HCT116 (cell line): ENCODE measurements around the gene TPK1. TPM values are rescaled to one million over a fixed set of nuclear protein-coding genes. Genes with fewer than 3 reads are reported as not detected.

Source experiments
- ATAC-seq: fragments of 200-7000 bp; cut with Tn5 transposase; 2 replicates; pipeline ENCODE4 v1.9.1; 2020; ENCODE audit warnings: mild to moderate bottlenecking, moderate library complexity
- BruUV-seq: library from RNA; stranded (reverse); fragments of 400-500 nt; replicated peaks from 2 replicates; lab custom pipeline; 2021; lab: Mats Ljungman, UMichigan
- CTCF ChIA-PET: fragments of 300-600 bp; sonication (Branson Sonifier 250); formaldehyde crosslinking; loops from one replicate; lab custom pipeline; 2021; ENCODE audit warnings: antibody characterized with exemption; lab: Charles Lee
- POLR2A ChIA-PET: fragments of 300-600, 350-600 bp; sonication (Branson Sonifier 250); formaldehyde crosslinking; loops from one replicate; lab custom pipeline; 2021; ENCODE audit warnings: antibody characterized with exemption; lab: Charles Lee
- RAD21 ChIA-PET, 2 experiments: fragments of 300-600 bp; sonication (Branson Sonifier 250); formaldehyde crosslinking; loops; one replicate each; lab custom pipeline; 2023; ENCODE audit warnings: low total read pairs in 2 of 2; ENCODE audit not compliant: uncharacterized antibody in 2 of 2, unreplicated experiment in 2 of 2, low non-redundant PET in 1 of 2; lab: Charles Lee
- DNase-seq: peaks from one replicate; pipeline ENCODE4 v3.0.0-alpha.2; 2010; ENCODE audit warnings: low read depth, low spot score
- H2AFZ ChIP-seq: fragments of 200-600 bp; shearing (Covaris generic), sonication (generic); 2 replicates; pipeline ENCODE4 v1.6.1; 2017; ENCODE audit warnings: low read depth, mixed run types, mixed read lengths, antibody characterized with exemption, low read length; ENCODE audit not compliant: poor library complexity, severe bottlenecking
- H3K27ac ChIP-seq: 2 replicates; pipeline ENCODE4 v1.5.1; 2012; ENCODE audit warnings: low read depth, low read length
- H3K27me3 ChIP-seq: fragments of 200-600 bp; sonication (generic); 2 replicates; pipeline ENCODE4 v1.6.1; 2016; ENCODE audit warnings: mixed run types, low read length, mixed read lengths; ENCODE audit not compliant: insufficient read depth
- H3K36me3 ChIP-seq, 2 experiments: fragments of 200-500 bp in 1 of 2; fragments of 200-600 bp in 1 of 2; sonication (Bioruptor generic) in 1 of 2; sonication (generic) in 1 of 2; 2 replicates each; pipeline versions ENCODE4 v1.5.1 to v1.6.1; 2014 to 2016; ENCODE audit warnings: low read length in 2 of 2, inconsistent platforms in 1 of 2, mixed read lengths in 1 of 2, mixed run types in 1 of 2; ENCODE audit not compliant: insufficient read depth in 2 of 2, control insufficient read depth in 1 of 2
- H3K4me1 ChIP-seq, 2 experiments: fragments of 200-600 bp in 1 of 2; sonication (generic) in 1 of 2; 2 replicates each; pipeline versions ENCODE4 v1.5.1 to v1.6.1; 2012 to 2017; ENCODE audit warnings: low read length in 2 of 2, inconsistent platforms in 1 of 2, mild to moderate bottlenecking in 1 of 2, mixed read lengths in 1 of 2, mixed run types in 1 of 2, moderate library complexity in 1 of 2; ENCODE audit not compliant: insufficient read depth in 2 of 2, control insufficient read depth in 1 of 2
- H3K4me2 ChIP-seq: fragments of 200-600 bp; sonication (generic); 2 replicates; pipeline ENCODE4 v1.6.1; 2017; ENCODE audit warnings: mixed run types, low read length, mixed read lengths
- H3K4me3 ChIP-seq, 2 experiments: fragments of 200-600 bp in 1 of 2; sonication (generic) in 1 of 2; replicated peaks in 1 of 2; 2 replicates each; pipeline ENCODE4 v1.5.1; 2011 to 2016; ENCODE audit warnings: low read length in 2 of 2, control low read depth in 1 of 2, low read depth in 1 of 2, mild to moderate bottlenecking in 1 of 2, mixed read lengths in 1 of 2, mixed run types in 1 of 2
- H3K79me2 ChIP-seq: fragments of 200-600 bp; sonication (generic); 2 replicates; pipeline ENCODE4 v1.6.1; 2017; ENCODE audit warnings: mild to moderate bottlenecking, mixed run types, low read length, moderate library complexity, mixed read lengths; ENCODE audit not compliant: insufficient read depth
- H3K9ac ChIP-seq: fragments of 200-600 bp; sonication (generic); 2 replicates; pipeline ENCODE4 v1.6.1; 2016; ENCODE audit warnings: low read length, mixed read lengths
- H3K9me2 ChIP-seq: fragments of 200-600 bp; sonication (generic), shearing (Covaris generic); 2 replicates; pipeline ENCODE4 v1.6.1; 2017; ENCODE audit warnings: mixed run types, mild to moderate bottlenecking, moderate library complexity; ENCODE audit not compliant: insufficient read depth
- H3K9me3 ChIP-seq, 2 experiments: fragments of 200-500 bp in 1 of 2; fragments of 200-600 bp in 1 of 2; sonication (Bioruptor generic) in 1 of 2; sonication (generic) in 1 of 2; 2 replicates each; pipeline ENCODE4 v1.6.1; 2014 to 2017; ENCODE audit warnings: low read length in 2 of 2, mixed read lengths in 2 of 2, inconsistent platforms in 1 of 2, low read depth in 1 of 2, mild to moderate bottlenecking in 1 of 2, mixed run types in 1 of 2, moderate library complexity in 1 of 2; ENCODE audit not compliant: control insufficient read depth in 1 of 2, insufficient read depth in 1 of 2
- H4K20me1 ChIP-seq: fragments of 200-600 bp; sonication (generic), shearing (Covaris generic); 2 replicates; pipeline ENCODE4 v1.6.1; 2017; ENCODE audit warnings: mixed run types, mild to moderate bottlenecking, moderate library complexity; ENCODE audit not compliant: insufficient read depth
- ATF3 ChIP-seq: IDR thresholded peaks from 2 replicates; pipeline ENCODE4 v1.6.1; 2012
- CEBPB ChIP-seq: IDR thresholded peaks from 2 replicates; pipeline ENCODE4 v1.6.1; 2012; ENCODE audit warnings: low read depth
- CTCF ChIP-seq, 3 experiments: fragments of 200-600 bp in 1 of 3; sonication (generic) in 1 of 3; IDR thresholded peaks in 2 of 3; conservative IDR thresholded peaks in 1 of 3; 2 replicates each; pipeline ENCODE4 v1.5.1; 2012 to 2017; ENCODE audit warnings: low read depth in 2 of 3, low read length in 2 of 3, antibody characterized with exemption in 1 of 3, borderline replicate concordance in 1 of 3, control low read depth in 1 of 3, mild to moderate bottlenecking in 1 of 3, mixed read lengths in 1 of 3, mixed run types in 1 of 3, moderate library complexity in 1 of 3; ENCODE audit not compliant: insufficient read depth in 1 of 3
- EGR1 ChIP-seq: IDR thresholded peaks from 2 replicates; pipeline ENCODE4 v1.6.1; 2012; ENCODE audit warnings: low read depth
- ELF1 ChIP-seq: IDR thresholded peaks from 2 replicates; pipeline ENCODE4 v1.6.1; 2012; ENCODE audit warnings: low read depth, borderline replicate concordance
- EZH2 ChIP-seq: fragments of 200-600 bp; sonication (generic); IDR thresholded peaks from 2 replicates; pipeline ENCODE4 v1.6.1; 2017; ENCODE audit warnings: antibody characterized with exemption, mixed run types
- EZH2phosphoT487 ChIP-seq: fragments of 200-600 bp; IDR thresholded peaks from 2 replicates; pipeline ENCODE4 v1.6.1; 2018; ENCODE audit warnings: antibody characterized with exemption, borderline replicate concordance
- FOSL1 ChIP-seq: IDR thresholded peaks from 2 replicates; pipeline ENCODE4 v1.6.1; 2012; ENCODE audit warnings: low read depth
- JUND ChIP-seq: IDR thresholded peaks from 2 replicates; pipeline ENCODE4 v1.6.1; 2012
- MAX ChIP-seq: IDR thresholded peaks from 2 replicates; pipeline ENCODE4 v1.6.1; 2012
- POLR2AphosphoS5 ChIP-seq: IDR thresholded peaks from 2 replicates; pipeline ENCODE4 v1.6.1; 2011; ENCODE audit warnings: mild to moderate bottlenecking, low read depth, low read length, moderate library complexity
- RAD21 ChIP-seq: IDR thresholded peaks from 2 replicates; pipeline ENCODE4 v1.6.1; 2012; ENCODE audit warnings: low read depth, mild to moderate bottlenecking
- REST ChIP-seq: IDR thresholded peaks from 2 replicates; pipeline ENCODE4 v1.6.1; 2012; ENCODE audit warnings: low read depth
- SIN3A ChIP-seq: IDR thresholded peaks from 2 replicates; pipeline ENCODE4 v1.6.1; 2012; ENCODE audit warnings: low read depth
- SP1 ChIP-seq: IDR thresholded peaks from 2 replicates; pipeline ENCODE4 v1.6.1; 2012; ENCODE audit warnings: low read depth
- SRF ChIP-seq: IDR thresholded peaks from 2 replicates; pipeline ENCODE4 v1.6.1; 2012; ENCODE audit warnings: low read depth
- TCF7L2 ChIP-seq: IDR thresholded peaks from 2 replicates; pipeline ENCODE4 v1.7.0; 2011; ENCODE audit warnings: borderline replicate concordance, inconsistent platforms; ENCODE audit not compliant: insufficient read depth, insufficient read length; ENCODE audit errors: extremely low read depth
- YY1 ChIP-seq: IDR thresholded peaks from 2 replicates; pipeline ENCODE4 v1.6.1; 2011; ENCODE audit warnings: low read length, low read depth, moderate library complexity, mild to moderate bottlenecking; ENCODE audit not compliant: insufficient replicate concordance; ENCODE audit errors: extremely low read depth
- ZBTB33 ChIP-seq: IDR thresholded peaks from 2 replicates; pipeline ENCODE4 v1.6.1; 2011; ENCODE audit warnings: mild to moderate bottlenecking, low read length, moderate library complexity; ENCODE audit not compliant: insufficient replicate concordance; ENCODE audit errors: extremely low read depth
- ZNF274 ChIP-seq: fragments of 200-500 bp; sonication (Bioruptor generic); IDR thresholded peaks from 2 replicates; pipeline ENCODE4 v1.6.1; 2014; ENCODE audit warnings: mild to moderate bottlenecking, low read depth, low read length, inconsistent platforms
- intact Hi-C: fragments of 100-400 bp; cut with micrococcal nuclease; formaldehyde crosslinking; loops from 2 replicates; pipeline ENCODE4 v1.10.0; 2022
- total RNA-seq: library from RNA; stranded (reverse); gene quantifications from one replicate; pipeline ENCODE4 v1.2.1, GENCODE V29; 2021; ENCODE audit not compliant: unreplicated experiment

Gene TPK1
- total RNA-seq, 1 experiment from 2014 or later: 5.4 TPM

GRCh38 chr7:144826208-144826607 lies 9.6 kb downstream of the TPK1 start:
- Histone ChIP-seq H3K36me3 (no peaks in the 10 kb centered on the region), H3K4me2 (no peak overlapping the region), H3K9ac (no peak overlapping the region), H3K4me3 (no peak overlapping the region), H3K27ac (no peak overlapping the region), H3K9me3 (no peaks in the 10 kb centered on the region), H4K20me1 (no peaks in the 10 kb centered on the region), H2AFZ (no peak overlapping the region), H3K4me1 (peaks cover 3 to 10% of the 10 kb centered on the region in 2 experiments; a peak in 2 of 4 replicates), H3K9me2 (no peaks in the 10 kb centered on the region), H3K79me2 (no peaks in the 10 kb centered on the region), H3K27me3 (no peaks in the 10 kb centered on the region)
- RAD21 ChIA-PET: no interaction called here
- CTCF ChIA-PET: no interaction called here
- intact Hi-C loops: no loop called here
- POLR2A ChIA-PET: no interaction called here
- no peak for DNase-seq
- TF ChIP-seq FOSL1: no peak
- no peak for TF ChIP-seq ATF3
- no peak for TF ChIP-seq REST
- no peak for TF ChIP-seq ZNF274
- no peak for TF ChIP-seq SRF
- TF ChIP-seq SIN3A: no peak
- no peak for TF ChIP-seq EGR1
- no peak for TF ChIP-seq RAD21
- no peak for TF ChIP-seq CTCF (IDR thresholded peaks at IDR 0.05 in 2 of 3, conservative IDR thresholded peaks at IDR 0.05 in 1 of 3; ENCODE audit: borderline replicate concordance in 1 of 3, insufficient read depth in 1 of 3, low read depth in 2 of 3, low read length in 2 of 3)
- no peak for TF ChIP-seq TCF7L2
- no peak for TF ChIP-seq CEBPB
- no peak for TF ChIP-seq ZBTB33
- no peak for TF ChIP-seq EZH2phosphoT487
- no peak for TF ChIP-seq POLR2AphosphoS5
- TF ChIP-seq JUND: no peak
- no peak for TF ChIP-seq SP1
- no peak for TF ChIP-seq YY1
- TF ChIP-seq MAX: no peak
- TF ChIP-seq ELF1: no peak
- no peak for TF ChIP-seq EZH2
- ATAC-seq: no peak
- no TSS peak for BruUV-seq
